ENCODE measurements around the gene COX10.

COX10 gene

DNA sequence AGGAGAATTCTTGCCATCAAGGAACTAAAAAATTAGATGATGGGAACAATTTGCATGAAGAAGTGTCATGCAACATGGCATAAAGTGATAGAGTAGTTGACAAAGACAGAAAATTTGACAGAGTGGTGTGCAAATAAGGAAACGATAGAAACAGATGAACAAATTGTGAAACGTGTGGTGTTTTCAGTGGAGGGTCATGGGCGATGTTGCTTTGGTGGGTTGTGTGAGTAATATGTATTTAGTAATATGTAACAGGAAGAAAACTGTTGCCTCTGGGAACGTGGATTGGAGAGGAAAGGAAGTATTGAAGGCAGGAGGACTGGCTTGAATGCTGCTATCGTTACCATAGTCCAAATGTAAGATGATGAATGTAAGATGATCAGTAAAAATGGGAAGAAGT is 3.6 kb downstream of the COX10 start:
- DNase-seq, result no peak

DNA sequence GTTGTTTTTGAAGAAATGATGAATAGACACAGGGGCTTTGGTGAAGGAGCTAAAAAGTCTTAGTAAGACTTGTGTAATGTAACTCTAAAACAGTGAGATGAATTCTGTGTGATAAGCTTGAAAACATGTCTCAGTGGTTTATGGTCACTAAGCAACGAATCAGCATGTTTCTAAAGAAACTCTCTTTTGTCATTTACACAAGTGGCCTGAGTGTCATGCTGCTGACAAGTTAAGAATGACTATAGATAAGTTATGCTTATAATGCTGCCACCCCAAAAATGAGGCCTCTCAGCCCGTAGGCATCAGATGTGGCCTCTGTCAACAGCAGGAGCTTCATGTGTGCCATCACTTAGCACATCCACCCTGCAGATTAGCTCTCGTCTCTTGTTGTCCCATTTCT is 8.7 kb downstream of the COX10 start:
- peak; percentile 58 for DNase-seq

DNA sequence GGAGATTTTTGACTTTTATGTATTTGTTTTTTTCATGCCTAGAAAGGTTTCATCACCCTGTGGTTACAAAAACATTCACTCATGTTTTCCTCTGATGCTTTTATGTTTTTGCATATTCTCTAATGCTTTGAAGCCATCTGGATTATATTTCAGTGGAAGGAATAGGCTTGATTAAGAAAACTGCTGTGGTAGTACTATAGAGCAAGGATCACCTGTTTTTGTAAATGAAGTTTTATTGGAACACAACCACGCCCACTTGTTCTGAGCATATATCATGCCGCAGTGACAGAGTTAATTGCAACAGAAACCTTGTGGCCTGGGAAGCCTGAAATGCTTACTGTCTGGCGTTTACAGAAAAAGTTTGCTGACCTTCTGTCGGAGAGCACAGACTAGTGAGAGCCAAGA is 11.5 kb downstream of the COX10 start:
- no peak for DNase-seq

DNA sequence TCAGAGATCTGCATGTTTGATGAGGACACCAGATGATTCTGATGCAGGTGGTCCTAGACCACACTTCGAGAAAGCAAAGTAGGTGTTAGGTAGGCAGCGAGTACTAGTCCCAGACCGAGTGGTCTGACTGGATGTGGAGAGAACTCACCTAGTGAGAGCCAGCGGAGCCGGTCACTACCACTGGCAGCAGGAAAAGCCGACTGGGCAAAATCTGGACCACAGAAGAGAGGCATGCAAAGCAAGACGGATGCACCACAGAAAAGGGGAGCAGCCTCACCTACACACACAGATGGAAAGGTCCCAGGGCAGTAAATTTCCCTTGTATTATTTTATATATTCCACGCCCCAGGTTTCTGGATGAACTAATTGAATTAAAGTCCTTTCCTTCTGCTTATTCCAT is 13.5 kb downstream of the COX10 start:
- DNase-seq, result no peak

DNA sequence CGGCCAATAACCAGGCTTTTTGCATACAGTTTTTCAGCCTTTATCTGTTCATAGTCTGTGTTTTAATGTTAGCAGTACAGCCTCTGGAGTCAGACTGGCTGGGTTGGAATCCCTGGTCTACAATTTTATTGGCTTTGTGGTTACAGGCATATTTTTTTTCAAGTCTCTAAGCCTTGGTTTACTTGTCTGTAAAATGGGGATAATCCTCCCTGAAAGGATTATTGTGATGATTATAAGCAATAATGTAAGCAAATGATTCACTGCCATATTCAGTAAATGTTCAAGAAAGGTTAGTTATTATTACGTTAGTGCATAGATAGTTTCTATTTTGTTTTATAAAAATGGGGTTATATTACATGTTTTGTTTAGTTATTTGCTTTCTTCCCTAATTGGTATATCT is 15.7 kb downstream of the COX10 start:
- DNase-seq, result no peak

DNA sequence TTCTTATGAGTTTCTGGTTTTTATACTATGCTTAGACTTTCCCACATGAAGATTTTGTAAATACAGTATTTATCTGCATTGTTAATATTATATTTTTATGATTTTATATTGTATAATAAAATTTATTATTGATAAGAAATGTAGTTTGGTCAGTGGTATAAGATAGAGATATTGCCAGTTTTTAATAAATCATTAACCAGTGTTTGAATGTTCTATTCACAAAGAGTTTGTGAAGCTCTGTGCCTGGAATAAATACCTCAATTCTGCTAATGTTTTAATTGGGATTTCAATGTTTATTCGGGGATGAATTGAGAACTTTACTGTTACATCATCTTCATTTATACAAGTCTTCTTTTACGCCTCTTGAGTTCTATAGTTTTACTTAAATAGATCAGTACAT is 16.9 kb downstream of the COX10 start:
- no peak for DNase-seq

DNA sequence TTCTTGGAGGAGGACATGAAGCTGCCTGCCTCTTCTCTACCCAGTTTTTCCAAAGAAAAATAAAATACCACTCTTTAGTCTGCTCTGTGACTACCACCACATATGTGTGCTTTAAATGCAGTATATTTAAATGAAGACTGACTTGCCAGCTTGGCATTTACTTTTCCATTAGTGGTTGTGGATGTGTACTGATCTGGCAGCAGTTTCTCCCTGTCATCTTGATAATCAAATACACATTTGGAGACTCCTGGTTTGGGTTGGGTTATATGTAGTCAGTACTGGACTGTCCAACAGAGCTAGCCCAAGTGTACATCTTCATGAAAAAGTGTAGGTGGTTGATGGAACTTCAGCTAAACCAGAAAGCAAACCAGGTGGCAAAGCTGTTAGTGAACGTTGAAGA is 19.9 kb downstream of the COX10 start:
- no peak for DNase-seq

DNA sequence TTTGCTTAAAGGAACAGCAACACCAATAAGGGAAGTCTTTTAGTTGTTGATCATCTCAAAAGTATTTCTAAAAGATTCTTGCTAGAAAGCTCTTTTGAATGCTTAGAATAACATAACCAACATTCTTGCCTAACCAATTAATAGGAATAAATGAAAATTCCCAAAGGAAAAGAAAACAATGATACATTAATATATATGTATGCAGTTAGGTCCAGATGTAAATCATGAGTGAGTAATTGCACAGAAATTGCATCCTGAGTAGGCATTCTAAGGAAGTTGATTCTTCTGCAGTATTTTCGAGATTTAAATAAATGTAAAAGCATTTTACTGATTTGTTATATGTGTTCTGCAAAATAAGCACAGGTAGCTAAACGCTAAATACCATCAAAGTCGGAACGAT is 22.1 kb downstream of the COX10 start:
- DNase-seq, result no peak

DNA sequence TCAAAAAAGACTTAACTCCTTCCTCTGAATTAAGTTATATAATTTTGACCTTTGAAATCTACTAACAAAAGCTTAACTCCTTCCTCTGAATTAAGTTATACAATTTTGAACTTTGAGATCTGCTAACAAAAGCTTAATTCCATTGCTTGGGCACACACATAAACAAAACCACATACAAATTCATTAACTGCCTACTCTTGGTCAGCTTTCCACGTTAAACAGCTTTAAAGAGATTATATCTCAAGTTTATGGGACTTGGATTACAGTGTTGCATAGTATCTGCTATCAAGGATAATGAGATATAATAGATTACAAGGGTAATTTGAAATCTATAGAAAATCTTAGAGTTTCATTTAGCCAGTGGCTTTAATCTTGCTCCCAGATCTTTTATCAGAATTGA is 23.5 kb downstream of the COX10 start:
- no peak for DNase-seq

DNA sequence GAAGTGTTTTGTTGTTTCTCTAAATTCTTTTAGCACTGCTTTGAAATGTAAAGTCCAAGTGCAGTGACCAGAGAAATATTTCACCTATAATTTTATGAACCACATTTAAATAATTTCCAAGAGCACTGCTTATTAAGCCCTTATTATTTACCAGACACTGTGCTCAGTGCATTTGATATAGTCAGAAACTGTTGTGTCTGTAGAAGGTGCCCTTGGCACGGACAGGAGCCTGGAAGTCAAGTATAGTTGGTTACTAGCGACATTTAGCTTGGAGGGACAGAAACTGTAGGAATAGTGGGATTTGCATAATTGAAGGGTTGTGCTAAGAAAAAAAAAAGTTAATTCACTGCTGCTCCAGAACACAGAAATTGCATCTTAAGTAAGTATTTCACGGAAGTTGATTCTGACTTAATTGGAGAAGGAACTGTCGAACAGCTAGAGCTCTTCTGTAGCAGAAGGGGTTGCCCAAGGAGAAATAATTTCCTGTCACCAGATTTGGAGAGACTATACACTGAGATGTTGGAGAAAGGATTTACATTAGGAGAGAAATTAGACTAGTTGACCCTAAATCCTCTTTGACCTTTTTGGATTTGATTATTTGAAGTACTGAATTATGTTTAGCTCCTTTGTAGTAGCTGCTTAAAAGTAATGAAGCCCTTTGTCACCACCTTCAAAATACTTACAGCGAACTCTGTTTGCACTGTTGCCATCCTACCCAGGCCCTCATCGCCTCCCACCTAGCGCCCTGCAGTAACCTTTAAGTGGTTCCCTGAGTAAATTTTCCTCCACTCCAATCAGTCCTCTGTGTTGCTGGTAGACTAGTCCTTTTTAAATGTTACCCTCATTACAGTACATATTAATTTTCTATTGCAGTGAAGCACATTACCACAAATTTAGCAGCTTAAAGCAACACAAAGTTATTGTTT is 25.6 kb downstream of the COX10 start:
- no peak for DNase-seq

DNA sequence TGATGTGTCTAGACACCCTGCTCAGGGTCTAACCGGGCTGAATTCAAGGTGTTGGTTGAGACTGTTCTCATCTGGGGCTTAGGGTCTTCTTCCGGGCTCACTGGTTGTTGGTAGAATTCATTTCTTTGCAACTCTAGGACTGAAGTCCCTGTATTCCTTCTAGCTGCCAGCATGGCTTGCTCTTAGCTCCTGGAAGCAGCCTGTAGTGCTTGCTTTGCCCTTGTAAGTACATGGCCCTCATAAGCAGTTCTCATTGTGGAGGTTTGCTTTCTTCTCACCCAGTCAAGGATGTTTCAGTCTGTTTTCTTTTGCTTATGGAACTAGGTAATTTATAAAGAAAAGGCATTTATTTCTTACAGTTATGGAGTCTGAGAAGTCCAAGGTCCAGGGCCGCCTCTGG is 26.3 kb downstream of the COX10 start:
- DNase-seq, result no peak

DNA sequence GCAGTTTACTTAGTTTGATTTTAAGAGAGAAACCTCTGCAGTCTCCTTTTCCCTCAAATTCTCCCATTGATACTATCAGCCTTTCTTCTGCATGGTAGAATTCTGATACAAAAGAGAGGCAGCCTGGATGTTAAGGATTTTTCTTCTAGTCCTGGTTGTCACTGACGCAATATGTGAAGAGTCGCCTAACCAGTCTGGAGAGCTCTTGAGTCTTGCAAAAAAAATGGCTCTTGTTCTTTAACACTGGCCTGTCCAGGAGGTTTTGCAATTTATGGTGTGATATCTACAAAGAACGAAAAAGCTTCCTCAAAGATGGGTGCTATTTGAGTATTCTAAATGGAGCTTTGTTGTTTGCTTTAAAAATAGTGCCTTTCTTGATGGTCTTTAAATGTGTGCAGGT is 28.9 kb downstream of the COX10 start:
- peak; percentile 26 for DNase-seq

DNA sequence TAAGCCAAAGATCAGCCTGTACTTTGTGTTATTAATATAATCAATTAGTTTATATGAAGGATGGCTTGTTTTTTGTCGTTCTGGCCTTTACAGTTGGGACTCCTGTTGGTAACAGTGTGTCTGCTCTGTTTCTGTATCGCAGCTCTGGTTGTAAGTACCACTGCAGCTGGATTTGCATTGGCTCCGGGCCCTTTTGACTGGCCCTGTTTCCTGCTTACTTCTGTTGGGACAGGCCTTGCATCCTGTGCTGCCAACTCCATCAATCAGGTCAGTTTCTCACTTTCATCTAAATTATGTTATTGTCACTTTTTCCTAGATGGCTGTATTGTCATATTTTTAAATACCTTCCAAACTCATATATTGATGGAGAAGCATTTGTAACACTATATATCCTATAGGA is 32.7 kb downstream of the COX10 start:
- DNase-seq, result no peak

DNA sequence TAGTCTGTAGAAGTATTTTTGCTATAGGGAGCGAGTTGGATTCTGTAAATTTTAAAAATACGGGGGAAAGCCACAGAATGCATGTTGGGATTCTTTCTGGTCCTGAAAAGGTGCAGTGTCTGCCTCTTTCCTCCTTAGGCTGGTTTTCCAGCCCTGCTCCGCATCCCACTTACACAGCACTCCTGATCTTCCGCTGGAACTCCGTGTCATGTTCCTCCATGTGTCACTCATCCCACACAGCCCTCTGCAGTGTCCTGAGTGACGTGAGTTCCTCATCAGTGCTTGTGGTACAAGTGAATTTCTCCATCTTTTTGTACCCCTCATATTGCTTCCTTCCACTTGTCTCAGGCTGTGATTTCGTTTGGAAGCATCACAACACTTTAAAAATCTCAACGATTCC is 34.5 kb downstream of the COX10 start:
- DNase-seq, result no peak

DNA sequence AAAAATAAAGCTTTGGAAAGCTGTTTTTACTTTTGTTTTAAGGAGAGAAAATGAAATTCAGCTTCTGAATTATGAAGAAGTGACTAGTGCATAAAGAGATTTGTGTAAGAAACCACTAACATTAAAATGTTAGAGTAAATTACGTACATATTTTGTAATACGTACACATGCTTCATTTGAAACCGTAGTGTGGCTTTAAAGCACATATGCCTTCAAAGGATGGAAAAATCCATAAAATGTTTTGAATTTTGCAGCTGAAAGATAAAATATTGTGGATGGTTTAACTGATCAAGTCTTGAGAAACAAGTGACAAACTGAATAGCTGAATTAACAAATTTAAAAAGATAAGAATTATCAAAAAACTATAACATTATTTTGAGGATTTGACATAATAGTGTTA is 35.4 kb downstream of the COX10 start:
- DNase-seq, result no peak

DNA sequence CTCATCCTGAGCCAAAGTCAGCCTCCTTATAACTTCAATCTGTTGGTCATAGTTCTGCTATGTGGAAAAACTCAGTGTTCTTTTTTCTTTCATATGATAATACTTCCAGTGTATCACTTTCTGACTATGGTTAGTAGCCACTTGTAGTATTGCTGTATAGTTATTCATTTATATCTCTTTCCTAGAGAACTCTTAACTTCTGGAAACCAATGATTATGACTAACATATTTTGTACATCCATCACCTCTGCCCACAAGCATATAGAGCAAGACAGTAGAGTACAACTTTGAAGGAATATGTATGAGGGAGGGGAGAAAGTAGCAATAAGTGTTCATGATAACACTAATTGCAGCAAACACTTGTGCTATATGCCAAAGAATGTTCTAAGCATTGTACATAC is 38.6 kb downstream of the COX10 start:
- no peak for DNase-seq

DNA sequence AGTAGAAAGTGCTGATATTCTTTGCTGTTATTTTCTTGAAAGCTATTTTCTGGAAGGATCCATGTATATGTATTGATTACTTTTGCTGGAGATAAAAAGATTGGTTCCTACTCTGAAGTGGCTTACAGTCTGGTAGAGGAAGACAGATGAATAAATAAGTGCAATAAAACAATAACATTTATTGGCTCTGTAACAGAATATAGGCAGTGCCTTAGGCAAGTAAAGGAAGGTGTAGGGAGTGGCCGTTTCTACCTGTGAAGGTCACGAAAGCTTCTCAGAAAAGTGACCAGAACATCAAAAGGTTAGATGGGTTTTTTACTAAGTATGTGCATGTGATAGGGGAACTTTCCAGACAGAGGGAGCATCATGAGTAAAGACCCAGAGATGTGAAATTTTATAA is 43.1 kb downstream of the COX10 start:
- no peak for DNase-seq

DNA sequence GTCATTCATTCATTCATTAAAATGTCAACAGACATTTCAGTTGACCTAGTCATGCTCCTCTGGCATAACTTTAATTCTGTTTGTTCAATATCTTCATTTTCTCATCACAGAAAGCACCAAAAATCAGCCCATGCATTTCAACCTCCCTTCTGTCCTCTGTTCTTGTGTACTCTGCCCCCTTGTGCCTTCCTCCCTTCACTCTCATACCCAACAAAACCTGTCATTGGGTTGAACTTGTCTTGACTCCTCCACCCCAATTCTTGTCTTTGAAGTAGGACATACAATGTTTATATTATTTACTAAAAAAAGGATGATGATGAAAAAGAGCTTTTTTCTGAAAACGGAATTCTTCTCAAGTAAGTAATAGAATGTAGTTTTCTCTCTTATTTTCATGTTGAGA is 43.8 kb downstream of the COX10 start:
- DNase-seq, result no peak

DNA sequence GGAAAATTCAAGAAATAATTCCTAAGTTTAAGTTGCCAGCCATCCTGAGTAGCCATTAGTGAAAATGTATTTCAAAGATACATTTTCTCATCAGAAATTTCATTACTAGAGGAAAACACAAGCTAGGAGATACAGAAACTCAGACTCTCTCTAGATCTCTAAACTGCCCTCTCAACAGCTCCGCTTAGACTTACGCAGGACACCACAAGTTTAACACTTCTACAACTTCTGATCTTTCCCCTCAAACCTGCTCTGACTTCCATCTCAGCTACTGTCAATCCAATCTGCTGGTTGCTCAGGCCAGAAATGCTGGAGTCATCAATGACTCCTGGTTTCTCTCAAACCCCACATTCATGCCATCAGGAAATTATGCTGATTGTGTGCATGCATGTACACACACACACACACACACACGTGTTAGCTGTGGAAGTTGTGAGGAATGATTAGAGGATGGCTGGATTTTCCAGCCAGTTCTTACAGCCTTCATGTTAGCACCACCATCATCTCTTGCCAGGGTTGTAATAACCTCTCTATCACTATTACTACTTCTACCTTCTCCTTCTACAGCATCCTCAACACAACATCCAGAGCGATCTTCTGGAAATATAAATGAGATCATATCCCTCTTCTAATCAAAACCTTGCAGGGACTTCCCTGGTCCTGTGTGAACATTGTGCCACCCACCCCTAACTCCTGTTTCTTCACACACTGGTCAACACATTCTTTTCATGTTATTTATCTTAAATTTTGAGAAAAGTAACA is 47.1 kb downstream of the COX10 start:
- no peak for DNase-seq

DNA sequence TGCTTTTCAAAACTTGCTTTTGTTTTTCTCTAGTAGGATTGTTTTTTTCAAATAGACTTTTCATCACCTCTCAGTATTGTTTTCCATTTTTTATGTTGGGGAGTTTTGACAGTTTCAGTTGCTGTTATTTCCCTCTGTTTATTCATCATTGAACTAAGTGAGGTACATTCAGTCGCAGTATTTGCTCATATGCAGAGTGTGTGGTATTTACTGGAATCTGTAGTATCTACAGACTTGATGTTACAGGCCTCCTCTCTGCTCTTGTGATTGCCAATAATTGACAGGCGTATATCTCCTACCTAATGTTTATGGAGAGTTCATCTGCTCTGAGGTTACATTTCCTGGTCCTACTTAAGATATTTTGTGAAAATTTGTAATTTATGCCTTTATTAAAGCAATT is 49.6 kb downstream of the COX10 start:
- no peak for DNase-seq

DNA sequence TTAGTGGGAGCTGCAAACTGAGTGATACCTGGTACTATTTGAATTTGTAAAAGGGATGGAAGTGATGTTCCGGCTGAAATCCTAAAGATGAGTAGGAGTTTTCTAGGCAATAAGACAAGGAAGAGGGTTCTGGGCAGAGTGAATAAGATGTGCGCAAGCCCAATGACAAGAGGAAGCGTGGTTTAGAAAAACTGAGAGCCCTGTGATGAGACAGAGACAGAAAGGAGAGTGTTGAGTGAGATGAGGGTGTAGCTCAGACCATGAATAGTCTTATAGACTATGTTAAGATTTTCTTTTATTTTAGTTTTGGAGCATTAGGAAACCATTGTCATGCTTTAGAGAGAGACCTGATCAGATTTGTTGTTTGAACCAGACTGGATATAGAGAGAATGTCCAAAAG is 50.2 kb downstream of the COX10 start:
- no peak for DNase-seq

DNA sequence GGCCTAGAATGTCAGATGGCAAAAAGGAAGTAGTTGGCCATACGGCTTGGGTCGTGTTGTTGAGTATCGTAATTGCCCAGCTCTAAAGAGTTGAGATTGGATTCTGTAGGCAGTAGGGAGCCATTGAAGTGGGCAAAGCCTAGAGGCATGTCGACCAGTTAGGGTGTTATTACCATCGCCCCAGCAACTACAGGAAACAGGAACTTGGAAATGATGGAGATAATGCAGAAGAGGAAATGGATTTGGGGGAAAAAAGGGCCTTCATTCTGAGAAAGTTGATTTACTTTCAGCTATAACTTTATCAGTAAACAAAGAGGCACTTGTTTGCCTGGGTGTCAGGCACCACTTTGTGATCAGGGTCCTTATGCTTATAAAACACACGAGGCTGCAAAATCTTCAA is 52.6 kb downstream of the COX10 start:
- peak; percentile 61 for DNase-seq

DNA sequence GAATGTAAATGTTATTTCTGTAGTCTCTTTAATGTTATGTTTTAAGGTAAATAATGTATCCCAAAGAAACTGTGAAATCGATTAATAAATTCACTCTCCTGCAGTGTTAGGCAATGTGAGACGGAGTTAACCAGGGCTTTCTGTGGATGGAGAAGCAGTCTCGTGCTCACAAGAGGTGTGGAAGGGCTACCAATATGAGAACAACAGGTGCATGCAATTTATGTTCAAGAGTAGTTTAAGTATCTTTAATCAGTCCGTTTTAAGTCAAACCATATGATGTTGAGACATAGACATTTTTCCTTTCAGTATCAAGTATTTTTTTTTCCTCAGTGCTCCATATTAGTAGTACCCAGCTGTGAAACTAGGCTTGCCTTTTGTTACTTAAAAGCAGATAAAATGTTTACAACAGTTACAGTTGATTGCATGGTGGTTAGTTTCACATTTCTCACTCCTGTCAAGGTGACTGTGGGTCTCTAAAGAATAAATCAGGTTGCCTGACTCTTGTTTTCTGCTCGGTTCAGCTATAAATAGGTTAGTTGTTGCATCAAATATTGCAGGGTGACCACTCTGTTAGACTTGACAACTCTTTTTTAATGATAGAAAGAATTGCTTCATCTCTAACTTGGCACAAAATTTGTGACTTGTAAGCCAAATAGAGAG is 54.4 kb downstream of the COX10 start:
- DNase-seq, result no peak

DNA sequence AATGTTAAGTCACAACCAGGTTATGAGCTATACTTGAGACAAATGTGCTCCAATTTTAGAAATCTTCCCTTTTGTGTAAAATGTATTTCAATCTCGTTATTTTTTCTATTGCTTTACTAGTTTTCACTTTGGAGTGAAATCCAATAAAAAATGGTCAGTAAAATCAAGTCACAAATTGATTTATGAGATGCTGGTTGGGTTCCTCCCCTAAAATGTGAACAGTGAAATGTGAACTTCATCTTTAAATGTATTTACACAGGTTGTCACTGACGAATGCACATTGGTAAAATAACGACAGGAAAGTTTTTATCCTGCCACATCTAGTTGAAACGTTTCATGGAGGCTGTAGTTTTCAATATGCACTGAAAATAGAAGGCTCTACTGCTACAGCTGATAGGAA is 55.5 kb downstream of the COX10 start:
- DNase-seq, result no peak

Data from hematopoietic multipotent progenitor cell treated with erythropoietin and hydrocortisone succinate and interleukin-3 and kit ligand, for 4 days (in vitro differentiated cells).